Smooth muscle cell (in vitro differentiated cells): ENCODE results near the gene CBFA2T3. TPM values are rescaled to one million over a fixed set of nuclear protein-coding genes. Genes with fewer than 3 reads are reported as not detected.

ENCODE experiments used
- DNase-seq: peaks from one replicate; lab custom pipeline; 2025; ENCODE audit not compliant: unreplicated experiment; lab: John Stamatoyannopoulos, UW
- H2AFZ ChIP-seq: fragments of 200-600 bp; sonication (generic); 2 replicates; pipeline ENCODE4 v1.6.0; 2016; ENCODE audit warnings: antibody characterized with exemption, low read depth, mild to moderate bottlenecking
- H3F3A ChIP-seq: fragments of 200-600 bp; sonication (generic); 2 replicates; pipeline ENCODE4 v1.6.0; 2017; ENCODE audit warnings: antibody characterized with exemption, low read depth
- H3K27ac ChIP-seq: fragments of 200-600 bp; sonication (generic); 2 replicates; pipeline ENCODE4 v1.5.1; 2016; ENCODE audit warnings: low read depth, mild to moderate bottlenecking
- H3K27me3 ChIP-seq: fragments of 200-600 bp; sonication (generic); 2 replicates; pipeline ENCODE4 v1.6.1; 2016; ENCODE audit warnings: low read depth, mild to moderate bottlenecking
- H3K36me3 ChIP-seq: fragments of 200-600 bp; sonication (generic); 2 replicates; pipeline ENCODE4 v1.5.1; 2016; ENCODE audit warnings: low read depth
- H3K4me1 ChIP-seq: fragments of 200-600 bp; sonication (generic); 2 replicates; pipeline ENCODE4 v1.5.1; 2016; ENCODE audit warnings: low read depth
- H3K4me2 ChIP-seq: fragments of 200-600 bp; sonication (generic); 2 replicates; pipeline ENCODE4 v1.6.0; 2016; ENCODE audit warnings: mild to moderate bottlenecking
- H3K4me3 ChIP-seq: fragments of 200-600 bp; sonication (generic); 2 replicates; pipeline ENCODE4 v1.5.1; 2016; ENCODE audit warnings: mild to moderate bottlenecking
- H3K79me2 ChIP-seq: fragments of 200-600 bp; sonication (generic); 2 replicates; pipeline ENCODE4 v1.6.0; 2016; ENCODE audit warnings: low read depth, mild to moderate bottlenecking
- H3K9ac ChIP-seq: fragments of 200-600 bp; sonication (generic); 2 replicates; pipeline ENCODE4 v1.6.0; 2016; ENCODE audit warnings: low read depth
- H3K9me3 ChIP-seq: fragments of 200-600 bp; sonication (generic); replicated peaks from 2 replicates; pipeline ENCODE4 v1.5.1; 2016; ENCODE audit warnings: low read depth
- H4K20me1 ChIP-seq: fragments of 200-600 bp; sonication (generic); 2 replicates; pipeline ENCODE4 v1.6.0; 2016; ENCODE audit warnings: low read depth
- WGBS: methylation state at CpG from one replicate; pipeline ENCODE4 v1.1.7; 2016; ENCODE audit warnings: low lambda C conversion rate; 5-methylcytosine and 5-hydroxymethylcytosine counted together
- polyA plus RNA-seq: library from polyadenylated mRNA; unstranded; fragments of >200 nt; fragmentation: Nextera tagmentation; extraction: Ambion mirVana; gene quantifications from 2 replicates; pipeline ENCODE4 v1.2.1, GENCODE V29; 2016
- total RNA-seq: library from RNA; depleted of rRNA; stranded (reverse); fragments of >200 nt; gene quantifications from 2 replicates; pipeline ENCODE4 v1.2.3, GENCODE V29; 2014
- TF ChIP-seq, protein P1 (sequence below): fragments of 200-600 bp; sonication (generic); IDR thresholded peaks from 2 replicates; pipeline ENCODE4 v1.5.1; 2017; ENCODE audit warnings: borderline replicate concordance, mild to moderate bottlenecking, antibody characterized with exemption; ENCODE audit not compliant: insufficient read depth, poor library complexity, severe bottlenecking

The CBFA2T3 gene
- total and polyA plus RNA-seq, 2 experiments from 2014 or later = 0.25 TPM; not detected in 1

- Histone ChIP-seq H3K27ac (no peak overlapping the region), H3K9me3 (no peaks in the 10 kb centered on the region), H3K4me3 (no peak overlapping the region), H3K4me1 (no peaks in the 10 kb centered on the region), H3K9ac (no peak overlapping the region), H3K27me3 (no peaks in the 10 kb centered on the region), H4K20me1 (no peaks in the 10 kb centered on the region), H3K4me2 (no peak overlapping the region), H3F3A (no peaks in the 10 kb centered on the region), H2AFZ (no peak overlapping the region), H3K79me2 (no peaks in the 10 kb centered on the region), H3K36me3 (no peaks in the 10 kb centered on the region)
- TF ChIP-seq, protein P1, sequence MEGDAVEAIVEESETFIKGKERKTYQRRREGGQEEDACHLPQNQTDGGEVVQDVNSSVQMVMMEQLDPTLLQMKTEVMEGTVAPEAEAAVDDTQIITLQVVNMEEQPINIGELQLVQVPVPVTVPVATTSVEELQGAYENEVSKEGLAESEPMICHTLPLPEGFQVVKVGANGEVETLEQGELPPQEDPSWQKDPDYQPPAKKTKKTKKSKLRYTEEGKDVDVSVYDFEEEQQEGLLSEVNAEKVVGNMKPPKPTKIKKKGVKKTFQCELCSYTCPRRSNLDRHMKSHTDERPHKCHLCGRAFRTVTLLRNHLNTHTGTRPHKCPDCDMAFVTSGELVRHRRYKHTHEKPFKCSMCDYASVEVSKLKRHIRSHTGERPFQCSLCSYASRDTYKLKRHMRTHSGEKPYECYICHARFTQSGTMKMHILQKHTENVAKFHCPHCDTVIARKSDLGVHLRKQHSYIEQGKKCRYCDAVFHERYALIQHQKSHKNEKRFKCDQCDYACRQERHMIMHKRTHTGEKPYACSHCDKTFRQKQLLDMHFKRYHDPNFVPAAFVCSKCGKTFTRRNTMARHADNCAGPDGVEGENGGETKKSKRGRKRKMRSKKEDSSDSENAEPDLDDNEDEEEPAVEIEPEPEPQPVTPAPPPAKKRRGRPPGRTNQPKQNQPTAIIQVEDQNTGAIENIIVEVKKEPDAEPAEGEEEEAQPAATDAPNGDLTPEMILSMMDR = no peak
- no peak for DNase-seq
- 98% methylated on average over 13 of the region's 13 CpGs for WGBS
Observed at GRCh38 chr16:88913870-88914269, 63.1 kb downstream of the CBFA2T3 start.

DNA sequence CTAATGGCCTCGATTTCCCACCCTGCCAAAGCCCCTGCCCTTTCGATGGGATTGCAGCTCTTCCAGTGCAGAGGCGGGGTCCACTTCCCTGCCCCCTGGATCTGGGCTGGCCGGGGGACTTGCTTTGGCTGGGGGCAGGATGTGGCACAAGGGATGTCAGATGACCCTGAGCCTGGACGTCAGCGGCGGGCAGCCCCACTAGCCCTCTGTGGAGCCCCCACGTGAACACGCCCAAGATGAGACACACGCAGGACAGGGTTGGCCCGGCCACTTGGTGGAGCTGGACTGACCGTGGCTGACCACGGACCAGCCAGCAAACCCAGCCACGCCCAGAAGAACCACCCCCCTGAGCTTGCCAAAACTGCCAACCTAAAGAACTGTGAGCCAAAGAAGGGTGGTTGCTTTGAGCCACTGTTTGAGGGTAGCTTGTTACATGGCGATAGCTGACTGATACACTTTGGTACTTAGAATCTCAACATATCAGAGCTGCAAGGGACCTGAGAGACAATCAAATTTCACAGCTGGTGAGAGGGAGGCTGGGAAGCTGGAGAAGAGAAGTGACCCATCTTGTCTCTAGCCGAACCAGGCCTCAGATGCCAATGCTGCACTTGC, 63.9 kb downstream of the CBFA2T3 start:
- H3K27me3 ChIP-seq = no peaks in the 10 kb centered on the region
- TF ChIP-seq, protein P1 = no peak
- no peaks in the 10 kb centered on the region for H4K20me1 ChIP-seq
- 93% methylated on average over 16 of the region's 16 CpGs for WGBS
- no peak for DNase-seq
- H3K4me1 ChIP-seq = no peaks in the 10 kb centered on the region
- no peak overlapping the region for H3K4me2 ChIP-seq
- no peak overlapping the region for H3K9ac ChIP-seq
- H3K4me3 ChIP-seq = no peak overlapping the region
- no peaks in the 10 kb centered on the region for H3F3A ChIP-seq
- no peaks in the 10 kb centered on the region for H3K36me3 ChIP-seq
- H3K27ac ChIP-seq = no peak overlapping the region
- H2AFZ ChIP-seq = no peak overlapping the region
- no peaks in the 10 kb centered on the region for H3K79me2 ChIP-seq
- no peaks in the 10 kb centered on the region for H3K9me3 ChIP-seq

GRCh38 chr16:88912556-88912955, 64.5 kb downstream of the CBFA2T3 start:
- Histone ChIP-seq H3K36me3 (no peaks in the 10 kb centered on the region), H2AFZ (no peak overlapping the region), H3F3A (no peaks in the 10 kb centered on the region), H3K79me2 (no peaks in the 10 kb centered on the region), H3K9me3 (no peaks in the 10 kb centered on the region), H3K4me3 (no peak overlapping the region), H3K27me3 (no peaks in the 10 kb centered on the region), H3K9ac (no peak overlapping the region), H3K4me2 (no peak overlapping the region), H3K27ac (no peak overlapping the region), H3K4me1 (no peaks in the 10 kb centered on the region), H4K20me1 (no peaks in the 10 kb centered on the region)
- no peak for DNase-seq
- WGBS = 90% methylated on average over 15 of the region's 15 CpGs
- TF ChIP-seq, protein P1 = no peak

GRCh38 chr16:88911946-88912310, 65.1 kb downstream of the CBFA2T3 start:
- Histone ChIP-seq H4K20me1 (no peaks in the 10 kb centered on the region), H3K36me3 (no peaks in the 10 kb centered on the region), H3F3A (no peaks in the 10 kb centered on the region), H3K9ac (no peak overlapping the region), H3K4me1 (no peaks in the 10 kb centered on the region), H3K79me2 (no peaks in the 10 kb centered on the region), H3K9me3 (no peaks in the 10 kb centered on the region), H3K27ac (no peak overlapping the region), H2AFZ (no peak overlapping the region), H3K4me3 (no peak overlapping the region), H3K27me3 (no peaks in the 10 kb centered on the region), H3K4me2 (no peak overlapping the region)
- WGBS = 93% methylated on average over 16 of the region's 16 CpGs
- DNase-seq = no peak
- TF ChIP-seq, protein P1 = no peak
